ENCODE data around the gene GRAMD2B.
"Not testable (repeated sequence)": the region's sequence is repeated elsewhere in the genome, so short reads cannot be mapped to it uniquely, and the experiment has no call there.

Gene GRAMD2B

GRCh38 chr5:126450907-126451306 lies 27.7 kb downstream of the GRAMD2B start:
- no peak for DNase-seq

- DNase-seq, result no peak
These were observed 29.3 kb downstream of the GRAMD2B start for GRCh38 chr5:126452477-126452876.

- no peak for DNase-seq
These were observed 30.9 kb downstream of the GRAMD2B start for GRCh38 chr5:126454081-126454480.

GRCh38 chr5:126454535-126454934 lies 31.3 kb downstream of the GRAMD2B start:
- DNase-seq, result no peak

- DNase-seq, result no peak
These were observed 32.1 kb downstream of the GRAMD2B start for GRCh38 chr5:126455264-126455663.

- DNase-seq, result peak; percentile 18
These were observed 32.5 kb downstream of the GRAMD2B start for GRCh38 chr5:126455728-126456127.

GRCh38 chr5:126456217-126456820 lies 33.1 kb downstream of the GRAMD2B start:
- DNase-seq, result no peak

GRCh38 chr5:126460459-126460858 lies 37.2 kb downstream of the GRAMD2B start:
- no peak for DNase-seq

GRCh38 chr5:126460977-126461376 lies 37.8 kb downstream of the GRAMD2B start:
- DNase-seq, result no peak

GRCh38 chr5:126461838-126462237 lies 38.6 kb downstream of the GRAMD2B start:
- DNase-seq, result no peak

GRCh38 chr5:126462239-126463014 lies 39.2 kb downstream of the GRAMD2B start:
- no peak for DNase-seq

GRCh38 chr5:126464016-126464415 lies 40.8 kb downstream of the GRAMD2B start:
- DNase-seq, result no peak

- no peak for DNase-seq
These were observed 41.8 kb downstream of the GRAMD2B start for GRCh38 chr5:126464959-126465358.

GRCh38 chr5:126468091-126468490 lies 44.9 kb downstream of the GRAMD2B start:
- DNase-seq, result no peak

- DNase-seq, result no peak
These were observed 46.5 kb downstream of the GRAMD2B start for GRCh38 chr5:126469536-126470316.

GRCh38 chr5:126470529-126470928 lies 47.3 kb downstream of the GRAMD2B start:
- DNase-seq, result not testable (repeated sequence)

GRCh38 chr5:126471247-126471646 lies 48.0 kb downstream of the GRAMD2B start:
- DNase-seq, result no peak

- peak; percentile 78 for DNase-seq
These were observed 48.8 kb downstream of the GRAMD2B start for GRCh38 chr5:126471875-126472537.

GRCh38 chr5:126472538-126472889 lies 49.3 kb downstream of the GRAMD2B start:
- DNase-seq, result no peak

- DNase-seq, result peak; percentile 42
These were observed 54.3 kb downstream of the GRAMD2B start for GRCh38 chr5:126477294-126478117.

- no peak for DNase-seq
These were observed 56.6 kb downstream of the GRAMD2B start for GRCh38 chr5:126479810-126480209.

- DNase-seq, result no peak
These were observed 57.6 kb downstream of the GRAMD2B start for GRCh38 chr5:126480824-126481223.
